ENCODE measurements around the gene PRKACA.
"Not testable (repeated sequence)": the region's sequence is repeated elsewhere in the genome, so short reads cannot be mapped to it uniquely, and the experiment has no call there.

PRKACA gene

GRCh38 chr19:14048443-14049153 is 69.0 kb downstream of the PRKACA start:
- DNase-seq (ENCODE audit: low read depth in 2 of 2), result peak; percentile 44 to 67

GRCh38 chr19:14047866-14048265 is 69.7 kb downstream of the PRKACA start:
- not testable (repeated sequence) for DNase-seq (ENCODE audit: low read depth in 2 of 2)

DNA sequence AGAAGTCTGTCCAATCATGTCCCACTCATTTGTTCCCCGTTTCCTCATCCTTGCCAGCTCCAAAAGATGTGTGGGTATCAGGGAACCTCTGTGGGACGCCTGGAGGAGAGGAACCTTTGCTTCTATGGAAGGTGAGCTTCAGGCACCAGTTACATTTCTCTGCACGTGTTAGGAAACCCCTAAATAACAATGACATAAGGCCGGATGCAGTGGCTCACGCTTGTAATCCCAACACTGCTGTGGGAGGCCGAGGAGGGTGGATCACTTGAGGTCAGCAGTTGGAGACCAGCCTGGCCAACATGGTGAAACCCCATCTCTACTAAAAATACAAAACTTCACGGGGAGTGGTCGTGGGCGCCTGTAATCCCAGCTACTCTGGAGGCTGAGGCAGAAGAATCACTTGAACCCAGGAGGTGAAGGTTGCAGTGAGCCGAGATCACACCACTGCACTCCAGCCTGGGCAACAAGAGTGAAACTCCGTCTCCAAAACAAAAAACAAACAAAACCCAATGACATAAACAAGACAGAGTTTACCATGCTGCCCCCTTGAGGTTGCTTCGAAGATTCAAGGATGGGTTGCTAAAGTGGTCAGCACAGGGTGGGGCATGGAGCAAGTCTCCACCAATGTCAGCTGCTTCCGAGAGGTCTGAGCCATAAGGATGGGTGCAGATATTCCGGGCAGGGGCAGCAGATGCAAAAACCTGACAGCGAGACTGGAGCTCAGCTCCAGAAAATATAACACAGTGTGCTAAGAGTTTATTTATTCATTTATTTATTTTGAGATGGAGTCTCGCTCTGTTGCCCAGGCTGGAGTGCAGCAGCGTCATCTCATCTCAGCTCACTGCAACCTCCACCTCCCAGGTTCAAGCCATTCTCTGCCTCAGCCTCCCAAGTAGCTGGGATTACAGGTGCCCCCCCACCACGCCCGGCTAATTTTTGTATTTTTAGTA is 74.6 kb downstream of the PRKACA start:
- DNase-seq (ENCODE audit: low read depth in 2 of 2), result not testable (repeated sequence)

All from stimulated activated CD4-positive, alpha-beta T cell treated with anti-CD3 and anti-CD28 coated beads, Interleukin-15, amount 100 ng/mL, for 48 hours (primary cell).